Measurements from ENCODE around the gene INPP5B.

GRCh38 chr1:37814252-37814651, 132.6 kb downstream of the INPP5B start:
- no peak for TF ChIP-seq CTCF (IDR thresholded peaks at IDR 0.05)
- no peak for TF ChIP-seq EP300 (IDR thresholded peaks at IDR 0.05)
- TF ChIP-seq POLR2A (IDR thresholded peaks at IDR 0.05), result no peak
- no peak for TF ChIP-seq POLR2AphosphoS5 (IDR thresholded peaks at IDR 0.05)

Data from upper lobe of left lung (tissue), 4 donors.